Measurements from ENCODE around the gene TEX44.
"Not testable (repeated sequence)": the region's sequence is repeated elsewhere in the genome, so short reads cannot be mapped to it uniquely, and the experiment has no call there.

Gene TEX44

GRCh38 chr2:231549446-231550239, 43.0 kb upstream of the TEX44 start:
- POLR2A ChIA-PET: no interaction called here
- DNase-seq (ENCODE audit: extremely low spot score): no peak
- TF ChIP-seq FOXA1 (IDR thresholded peaks at IDR 0.05) (no peak), BHLHE40 (IDR thresholded peaks at IDR 0.05; ENCODE audit: borderline replicate concordance) (no peak), ELF4 (IDR thresholded peaks at IDR 0.05) (no peak), ARNT (IDR thresholded peaks at IDR 0.05) (no peak), PKNOX1 (IDR thresholded peaks at IDR 0.05) (no peak), HDGF (IDR thresholded peaks at IDR 0.05; ENCODE audit: borderline replicate concordance) (no peak), CTBP1 (IDR thresholded peaks at IDR 0.05; ENCODE audit: borderline replicate concordance) (no peak), NFRKB (IDR thresholded peaks at IDR 0.05) (no peak), FOXM1 (IDR thresholded peaks at IDR 0.05; ENCODE audit: borderline replicate concordance) (no peak), ZNF384 (IDR thresholded peaks at IDR 0.05) (no peak), SUZ12 (IDR thresholded peaks at IDR 0.05) (no peak), SP1 (IDR thresholded peaks at IDR 0.05) (no peak), L3MBTL2 (conservative IDR thresholded peaks at IDR 0.05) (no peak), TARDBP (IDR thresholded peaks at IDR 0.05) (no peak), LEF1 (IDR thresholded peaks at IDR 0.05; ENCODE audit: borderline replicate concordance) (no peak)
- CTCF ChIA-PET: interaction anchor here (0.6 kb wide), 1 partner anchor 38 kb away, joined by 6 read pairs; no protein-coding TSS in a partner anchor

GRCh38 chr2:231552752-231553151, 39.9 kb upstream of the TEX44 start:
- DNase-seq (ENCODE audit: extremely low spot score): no peak
- CTCF ChIA-PET: interaction anchor here (0.7 to 1.0 kb wide), 3 partner anchors 11 to 35 kb away, joined by 3 read pairs; no protein-coding TSS in a partner anchor
- TF ChIP-seq SP1 (IDR thresholded peaks at IDR 0.05) (no peak), CTBP1 (IDR thresholded peaks at IDR 0.05; ENCODE audit: borderline replicate concordance) (no peak), SUZ12 (IDR thresholded peaks at IDR 0.05) (no peak), BHLHE40 (IDR thresholded peaks at IDR 0.05; ENCODE audit: borderline replicate concordance) (no peak), NFRKB (IDR thresholded peaks at IDR 0.05) (no peak), FOXM1 (IDR thresholded peaks at IDR 0.05; ENCODE audit: borderline replicate concordance) (no peak), ARNT (IDR thresholded peaks at IDR 0.05) (no peak), PKNOX1 (IDR thresholded peaks at IDR 0.05) (no peak), TARDBP (IDR thresholded peaks at IDR 0.05) (no peak), LEF1 (IDR thresholded peaks at IDR 0.05; ENCODE audit: borderline replicate concordance) (no peak), ELF4 (IDR thresholded peaks at IDR 0.05) (no peak), FOXA1 (IDR thresholded peaks at IDR 0.05) (no peak), ZNF384 (IDR thresholded peaks at IDR 0.05) (no peak)
- POLR2A ChIA-PET: no interaction called here

GRCh38 chr2:231554327-231554726, 38.3 kb upstream of the TEX44 start:
- ChIA-PET POLR2A (no interaction called here), CTCF (no interaction called here)
- DNase-seq (ENCODE audit: extremely low spot score): no peak
- no peak for TF ChIP-seq SP1 (IDR thresholded peaks at IDR 0.05)
- TF ChIP-seq HDGF (IDR thresholded peaks at IDR 0.05; ENCODE audit: borderline replicate concordance): no peak
- TF ChIP-seq FOXM1 (IDR thresholded peaks at IDR 0.05; ENCODE audit: borderline replicate concordance): no peak
- no peak for TF ChIP-seq LEF1 (IDR thresholded peaks at IDR 0.05; ENCODE audit: borderline replicate concordance)
- no peak for TF ChIP-seq PKNOX1 (IDR thresholded peaks at IDR 0.05)
- no peak for TF ChIP-seq FOXK2 (IDR thresholded peaks at IDR 0.05)
- no peak for TF ChIP-seq L3MBTL2 (conservative IDR thresholded peaks at IDR 0.05)
- TF ChIP-seq ZNF384 (IDR thresholded peaks at IDR 0.05): no peak
- no peak for TF ChIP-seq BHLHE40 (IDR thresholded peaks at IDR 0.05; ENCODE audit: borderline replicate concordance)
- no peak for TF ChIP-seq ELF4 (IDR thresholded peaks at IDR 0.05)
- no peak for TF ChIP-seq NFRKB (IDR thresholded peaks at IDR 0.05)
- no peak for TF ChIP-seq TARDBP (IDR thresholded peaks at IDR 0.05)
- no peak for TF ChIP-seq FOXA1 (IDR thresholded peaks at IDR 0.05)
- no peak for TF ChIP-seq CTBP1 (IDR thresholded peaks at IDR 0.05; ENCODE audit: borderline replicate concordance)
- TF ChIP-seq ARNT (IDR thresholded peaks at IDR 0.05): no peak
- TF ChIP-seq SUZ12 (IDR thresholded peaks at IDR 0.05): no peak

- POLR2A ChIA-PET: no interaction called here
- no peak for DNase-seq (ENCODE audit: extremely low spot score)
Observed at GRCh38 chr2:231554748-231555545, 37.7 kb upstream of the TEX44 start.

GRCh38 chr2:231556496-231556895, 36.2 kb upstream of the TEX44 start:
- ChIA-PET POLR2A (interaction anchor here (1.6 kb wide), 1 partner anchor 92 kb away, joined by 6 read pairs; the partner anchor contains the start of gene NCL), CTCF (interaction anchor here (0.6 kb wide), 1 partner anchor 90 kb away, joined by 3 read pairs; no protein-coding TSS in a partner anchor)
- DNase-seq (ENCODE audit: extremely low spot score): not testable (repeated sequence)

More at GRCh38 chr2:231554748-231555545, 37.7 kb upstream of the TEX44 start:
- TF ChIP-seq ELF4 (IDR thresholded peaks at IDR 0.05): no peak
- no peak for TF ChIP-seq FOXK2 (IDR thresholded peaks at IDR 0.05)
- no peak for TF ChIP-seq ARNT (IDR thresholded peaks at IDR 0.05)
- TF ChIP-seq PKNOX1 (IDR thresholded peaks at IDR 0.05): no peak
- no peak for TF ChIP-seq SUZ12 (IDR thresholded peaks at IDR 0.05)
- TF ChIP-seq LEF1 (IDR thresholded peaks at IDR 0.05; ENCODE audit: borderline replicate concordance): no peak
- TF ChIP-seq NFRKB (IDR thresholded peaks at IDR 0.05): no peak
- TF ChIP-seq BHLHE40 (IDR thresholded peaks at IDR 0.05; ENCODE audit: borderline replicate concordance): no peak
- no peak for TF ChIP-seq CTBP1 (IDR thresholded peaks at IDR 0.05; ENCODE audit: borderline replicate concordance)
- TF ChIP-seq FOXA1 (IDR thresholded peaks at IDR 0.05): no peak
- TF ChIP-seq SP1 (IDR thresholded peaks at IDR 0.05): no peak
- TF ChIP-seq ZNF384 (IDR thresholded peaks at IDR 0.05): no peak
- no peak for TF ChIP-seq FOXM1 (IDR thresholded peaks at IDR 0.05; ENCODE audit: borderline replicate concordance)
- TF ChIP-seq HDGF (IDR thresholded peaks at IDR 0.05; ENCODE audit: borderline replicate concordance): no peak
- TF ChIP-seq L3MBTL2 (conservative IDR thresholded peaks at IDR 0.05): no peak
- CTCF ChIA-PET: no interaction called here
